HepG2 (cell line): ENCODE measurements around the gene NCOA3. TPM values are rescaled to one million over a fixed set of nuclear protein-coding genes. Genes with fewer than 3 reads are reported as not detected.
A peak's percentile ranks its signal among the peaks of the same experiment; 100 is the strongest.

Experiments used
- ATAC-seq: fragments of 200-7000 bp; cut with Tn5 transposase; 3 replicates; pipeline ENCODE4 v1.9.1; 2020; ENCODE audit warnings: mild to moderate bottlenecking, moderate library complexity
- BruUV-seq: library from RNA; stranded (reverse); fragments of 400-500 nt; replicated peaks from 2 replicates; lab custom pipeline; 2021; lab: Mats Ljungman, UMichigan
- CTCF ChIA-PET: fragments of 300-600 bp; formaldehyde crosslinking; extraction: SDS; loops from one replicate; lab custom pipeline; 2021; ENCODE audit warnings: low total read pairs, inconsistent platforms, low intra/inter-chr PET ratio; lab: Yijun Ruan, JAX
- POLR2A ChIA-PET: fragments of 350-600 bp; sonication (Branson Sonifier 250); formaldehyde crosslinking; loops from one replicate; lab custom pipeline; 2020; ENCODE audit warnings: antibody characterized with exemption, inconsistent platforms; lab: Yijun Ruan, JAX
- DNase-seq: peaks from one replicate; pipeline ENCODE4 v3.0.0-alpha.2; 2015; ENCODE audit warnings: low spot score
- FAIRE-seq: peaks from 3 replicates; lab custom pipeline; 2011; peaks lifted over from hg19 to GRCh38; lab: Jason Lieb, UNC
- H2AFZ ChIP-seq: one replicate; pipeline ENCODE4 v1.6.1; 2011; ENCODE audit warnings: low read length, inconsistent platforms
- H3K27ac ChIP-seq: fragments of 300-600 bp; 3 replicates; pipeline ENCODE4 v1.8.0; 2011; ENCODE audit warnings: mixed run types, mild to moderate bottlenecking, mixed read lengths, low read length, inconsistent platforms; ENCODE audit not compliant: insufficient read depth; ENCODE audit errors: extremely low read length
- H3K27me3 ChIP-seq, 2 experiments: fragments of 200-600 bp in 1 of 2; 2 replicates in 1 of 2; 3 replicates in 1 of 2; pipeline versions ENCODE4 v1.6.0 to v1.8.0; 2011; ENCODE audit warnings: low read length in 2 of 2, mild to moderate bottlenecking in 2 of 2, moderate library complexity in 2 of 2, inconsistent platforms in 1 of 2; ENCODE audit not compliant: insufficient read depth in 2 of 2, control insufficient read depth in 1 of 2
- H3K36me3 ChIP-seq, 2 experiments: fragments of 200-600 bp in 1 of 2; replicated peaks in 1 of 2; 2 replicates in 1 of 2; 3 replicates in 1 of 2; pipeline versions ENCODE4 v1.5.1 to v1.8.0; 2011; ENCODE audit warnings: low read length in 2 of 2, inconsistent platforms in 1 of 2; ENCODE audit not compliant: insufficient read depth in 2 of 2, control insufficient read depth in 1 of 2
- H3K4me1 ChIP-seq: 2 replicates; pipeline ENCODE4 v1.5.1; 2012; ENCODE audit warnings: low read length, inconsistent platforms; ENCODE audit not compliant: insufficient read depth
- H3K4me2 ChIP-seq: 2 replicates; pipeline ENCODE4 v1.6.0; 2011; ENCODE audit warnings: low read depth, low read length, inconsistent platforms
- H3K4me3 ChIP-seq, 3 experiments: fragments of 200-600 bp in 1 of 3; sonication (generic), shearing (Covaris generic) in 1 of 3; replicated peaks in 1 of 3; 2 replicates each; pipeline ENCODE4 v1.5.1; 2011 to 2016; ENCODE audit warnings: low read length in 3 of 3, inconsistent platforms in 2 of 3, low read depth in 2 of 3, mild to moderate bottlenecking in 2 of 3, control low read depth in 1 of 3, mixed read lengths in 1 of 3; ENCODE audit not compliant: insufficient read depth in 1 of 3
- H3K79me2 ChIP-seq: one replicate; pipeline ENCODE4 v1.6.1; 2011; ENCODE audit warnings: low read length, inconsistent platforms; ENCODE audit not compliant: insufficient read depth
- H3K9ac ChIP-seq: 2 replicates; pipeline ENCODE4 v1.6.0; 2011; ENCODE audit warnings: mild to moderate bottlenecking, low read depth, low read length, inconsistent platforms; ENCODE audit not compliant: insufficient read depth
- H3K9me3 ChIP-seq: 2 replicates; pipeline ENCODE4 v1.5.1; 2012; ENCODE audit warnings: mild to moderate bottlenecking, low read length
- H4K20me1 ChIP-seq: 2 replicates; pipeline ENCODE4 v1.6.0; 2011; ENCODE audit warnings: inconsistent platforms, mild to moderate bottlenecking, low read length, moderate library complexity; ENCODE audit not compliant: insufficient read depth
- ZNF260 ChIP-seq: sonication (generic); formaldehyde crosslinking; IDR thresholded peaks from 2 replicates; pipeline ENCODE4 v1.4.0; 2020; ENCODE audit warnings: missing genetic modification reagents, low read depth, mild to moderate bottlenecking, borderline replicate concordance
- ZNF687 ChIP-seq: sonication (generic); formaldehyde crosslinking; IDR thresholded peaks from 2 replicates; pipeline ENCODE4 v1.5.1; 2020; ENCODE audit warnings: mild to moderate bottlenecking, missing genetic modification reagents, moderate library complexity
- WGBS: methylation state at CpG from one replicate; pipeline ENCODE4 v1.1.6; 2017; ENCODE audit warnings: low lambda C conversion rate; 5-methylcytosine and 5-hydroxymethylcytosine counted together
- in situ Hi-C: cut with HindIII; loops from 2 replicates; pipeline ENCODE4 v1.10.0; 2017; ENCODE audit warnings: low pct_unique_long_range_greater_than_20kb; ENCODE audit not compliant: extremely low pct_ligation_motif_present
- intact Hi-C: fragments of 100-400 bp; cut with micrococcal nuclease; formaldehyde crosslinking; loops from one replicate; pipeline ENCODE4 v1.10.0; 2022; ENCODE audit not compliant: unreplicated experiment
- polyA plus RNA-seq, 8 experiments: library from polyadenylated mRNA; depleted of rRNA in 3 of 8; stranded (reverse) in 7 of 8; unstranded in 1 of 8; fragments of >200 nt; fragmentation: Illumina TruSeq in 4 of 8; extraction: Trizol in 4 of 8; gene quantifications; 2 replicates each; pipeline versions ENCODE4 v1.2.1 to v1.2.3, GENCODE V29; 2011 to 2016; ENCODE audit warnings: low read depth in 4 of 8, missing spikeins in 1 of 8, mixed read lengths in 1 of 8; ENCODE audit not compliant: insufficient read depth in 1 of 8
- total RNA-seq, 5 experiments: library from RNA; depleted of rRNA; stranded (reverse); fragments of >200 nt; fragmentation: Illumina TruSeq; extraction: Trizol; gene quantifications; 2 replicates each; pipeline ENCODE4 v1.2.3, GENCODE V29; 2016; ENCODE audit warnings: low read depth in 1 of 5

The NCOA3 gene
- total and polyA plus RNA-seq, 2 of the 13 experiments (the other 11 are each of a cell fraction or from before 2014, with no cell fraction given), result 35.0 to 56.8 TPM

- no peaks in the 10 kb centered on the region for H3K79me2 ChIP-seq
- TF ChIP-seq ZNF687, result peak; percentile 22; the same call in 1 of the 2 replicates
- TF ChIP-seq ZNF260 (CRISPR knock-in tag), result no peak
- TF ChIP-seq, all 625 proteins: peak for 1
- ChIA-PET CTCF (no interaction called here), POLR2A (no interaction called here)
- no peak for DNase-seq
- BruUV-seq, result no TSS peak
- H3K9ac ChIP-seq, result no peak overlapping the region
- H2AFZ ChIP-seq, result no peak overlapping the region
- H3K27me3 ChIP-seq, result no peaks in the 10 kb centered on the region
- no peak for FAIRE-seq
- in situ Hi-C loops, result no loop called here
- no peak for ATAC-seq
- H3K36me3 ChIP-seq, result no peaks in the 10 kb centered on the region; a peak in 1 of 5 replicates
- H3K27ac ChIP-seq, result no peak overlapping the region
- 82% methylated on average over 19 of the region's 21 CpGs for WGBS
- no peak overlapping the region for H3K4me2 ChIP-seq
- H3K4me1 ChIP-seq, result no peaks in the 10 kb centered on the region
- H3K9me3 ChIP-seq, result no peaks in the 10 kb centered on the region
- intact Hi-C loops, result no loop called here
- H3K4me3 ChIP-seq, result no peak overlapping the region
- H4K20me1 ChIP-seq, result no peaks in the 10 kb centered on the region
Measured at GRCh38 chr20:47694021-47694818, 192.5 kb downstream of the NCOA3 start.
